Measurements from ENCODE around the gene TNFRSF4. TPM values are rescaled to one million over a fixed set of nuclear protein-coding genes. Genes with fewer than 3 reads are reported as not detected.

The TNFRSF4 gene
- total and polyA plus RNA-seq, 2 of the 13 experiments (the other 11 are each of a cell fraction or from before 2014, with no cell fraction given) = not detected

DNA sequence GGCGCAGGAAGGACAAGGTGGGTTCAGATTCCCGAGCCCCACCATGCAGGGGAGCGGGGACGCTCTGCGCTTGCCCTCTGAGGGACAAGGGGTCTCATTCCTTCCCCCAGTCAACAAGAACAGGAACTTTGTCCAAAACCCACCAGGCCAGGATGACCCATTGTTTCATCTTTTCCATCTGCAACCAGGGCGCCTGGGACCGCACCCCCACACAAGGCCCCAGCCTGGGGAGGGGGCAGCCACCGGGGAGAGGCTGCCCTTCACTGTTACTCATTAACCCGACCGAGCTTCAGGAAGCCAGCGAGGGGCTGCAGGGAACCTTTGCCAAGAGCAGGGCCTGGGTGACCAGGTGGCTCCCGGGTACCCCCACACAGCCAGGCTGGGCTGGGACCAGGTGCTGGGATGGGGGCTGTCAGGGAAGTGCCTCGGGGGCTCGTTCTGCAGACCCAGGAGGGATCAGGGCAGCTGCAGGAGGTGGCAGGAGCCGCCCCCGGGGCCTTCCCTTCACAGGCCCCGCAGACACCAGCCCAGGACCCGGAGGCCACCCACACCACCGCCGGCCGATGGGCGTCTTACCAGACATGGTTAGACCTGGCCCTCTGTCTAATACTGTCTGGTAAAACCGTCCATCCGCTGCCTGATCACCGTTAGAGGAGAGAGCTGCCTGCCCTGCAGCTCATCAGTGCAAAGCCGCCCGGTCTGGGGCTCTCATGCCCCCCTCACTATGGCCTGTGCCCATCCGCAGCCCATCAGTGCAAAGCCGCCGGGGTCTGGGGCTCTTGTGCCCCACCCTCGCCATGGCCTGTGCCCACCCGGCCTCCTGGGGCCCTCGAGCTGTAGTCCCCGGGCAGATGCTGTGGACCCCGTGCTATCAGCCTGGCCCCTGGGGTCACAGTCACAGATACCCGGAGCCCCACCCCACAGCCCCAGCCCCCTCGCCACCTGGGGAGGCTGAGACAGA, 45.2 kb downstream of the TNFRSF4 start (continued):
- TF ChIP-seq ZFP41 (CRISPR knock-in tag; IDR thresholded peaks at IDR 0.05; ENCODE audit: borderline replicate concordance) = no peak
- TF ChIP-seq FOXM1 (CRISPR knock-in tag; IDR thresholded peaks at IDR 0.05) = no peak
- TF ChIP-seq NFATC3 (CRISPR knock-in tag; IDR thresholded peaks at IDR 0.05) = no peak
- TF ChIP-seq, protein P1, sequence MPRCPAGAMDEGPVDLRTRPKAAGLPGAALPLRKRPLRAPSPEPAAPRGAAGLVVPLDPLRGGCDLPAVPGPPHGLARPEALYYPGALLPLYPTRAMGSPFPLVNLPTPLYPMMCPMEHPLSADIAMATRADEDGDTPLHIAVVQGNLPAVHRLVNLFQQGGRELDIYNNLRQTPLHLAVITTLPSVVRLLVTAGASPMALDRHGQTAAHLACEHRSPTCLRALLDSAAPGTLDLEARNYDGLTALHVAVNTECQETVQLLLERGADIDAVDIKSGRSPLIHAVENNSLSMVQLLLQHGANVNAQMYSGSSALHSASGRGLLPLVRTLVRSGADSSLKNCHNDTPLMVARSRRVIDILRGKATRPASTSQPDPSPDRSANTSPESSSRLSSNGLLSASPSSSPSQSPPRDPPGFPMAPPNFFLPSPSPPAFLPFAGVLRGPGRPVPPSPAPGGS (CRISPR knock-in tag; IDR thresholded peaks at IDR 0.05) = no peak
- TF ChIP-seq, protein P2, sequence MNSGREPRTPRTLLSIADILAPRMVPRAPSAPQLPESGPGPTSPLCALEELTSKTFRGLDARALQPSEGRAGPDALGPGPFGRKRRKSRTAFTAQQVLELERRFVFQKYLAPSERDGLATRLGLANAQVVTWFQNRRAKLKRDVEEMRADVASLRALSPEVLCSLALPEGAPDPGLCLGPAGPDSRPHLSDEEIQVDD (CRISPR knock-in tag; IDR thresholded peaks at IDR 0.05; ENCODE audit: borderline replicate concordance) = no peak
- no peak for TF ChIP-seq PHB2 (IDR thresholded peaks at IDR 0.05; ENCODE audit: partially characterized antibody)
- no peak for TF ChIP-seq NR2F6 (IDR thresholded peaks at IDR 0.05)
- TF ChIP-seq NR2F6 (CRISPR knock-in tag; IDR thresholded peaks at IDR 0.05) = peak; percentile 6; the same call in 1 of the 2 replicates
- TF ChIP-seq KDM6A (CRISPR knock-in tag; IDR thresholded peaks at IDR 0.05; ENCODE audit: low read depth) = no peak
- no peak for TF ChIP-seq RNF2 (conservative IDR thresholded peaks at IDR 0.05; ENCODE audit: low read depth)
- TF ChIP-seq, protein P3, sequence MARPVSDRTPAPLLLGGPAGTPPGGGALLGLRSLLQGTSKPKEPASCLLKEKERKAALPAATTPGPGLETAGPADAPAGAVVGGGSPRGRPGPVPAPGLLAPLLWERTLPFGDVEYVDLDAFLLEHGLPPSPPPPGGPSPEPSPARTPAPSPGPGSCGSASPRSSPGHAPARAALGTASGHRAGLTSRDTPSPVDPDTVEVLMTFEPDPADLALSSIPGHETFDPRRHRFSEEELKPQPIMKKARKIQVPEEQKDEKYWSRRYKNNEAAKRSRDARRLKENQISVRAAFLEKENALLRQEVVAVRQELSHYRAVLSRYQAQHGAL (CRISPR knock-in tag; IDR thresholded peaks at IDR 0.05; ENCODE audit: not compliant biosample characterization) = no peak
- TF ChIP-seq, protein P4, sequence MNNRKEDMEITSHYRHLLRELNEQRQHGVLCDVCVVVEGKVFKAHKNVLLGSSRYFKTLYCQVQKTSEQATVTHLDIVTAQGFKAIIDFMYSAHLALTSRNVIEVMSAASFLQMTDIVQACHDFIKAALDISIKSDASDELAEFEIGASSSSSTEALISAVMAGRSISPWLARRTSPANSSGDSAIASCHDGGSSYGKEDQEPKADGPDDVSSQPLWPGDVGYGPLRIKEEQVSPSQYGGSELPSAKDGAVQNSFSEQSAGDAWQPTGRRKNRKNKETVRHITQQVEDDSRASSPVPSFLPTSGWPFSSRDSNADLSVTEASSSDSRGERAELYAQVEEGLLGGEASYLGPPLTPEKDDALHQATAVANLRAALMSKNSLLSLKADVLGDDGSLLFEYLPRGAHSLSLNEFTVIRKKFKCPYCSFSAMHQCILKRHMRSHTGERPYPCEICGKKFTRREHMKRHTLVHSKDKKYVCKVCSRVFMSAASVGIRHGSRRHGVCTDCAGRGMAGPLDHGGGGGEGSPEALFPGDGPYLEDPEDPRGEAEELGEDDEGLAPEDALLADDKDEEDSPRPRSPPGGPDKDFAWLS (CRISPR knock-in tag; IDR thresholded peaks at IDR 0.05; ENCODE audit: borderline replicate concordance) = 0 out of 2 replicates have a peak, but pooled peaks have one; percentile 50
- TF ChIP-seq ZNF878 (CRISPR knock-in tag; IDR thresholded peaks at IDR 0.05) = no peak
- peak; percentile 13 for TF ChIP-seq HNRNPLL (IDR thresholded peaks at IDR 0.05; ENCODE audit: low read depth, low read length, poor library complexity, severe bottlenecking)
- peak; percentile 43; the same call in 1 of the 2 replicates for TF ChIP-seq ELF1 (CRISPR knock-in tag; IDR thresholded peaks at IDR 0.05)
- no peak for TF ChIP-seq BORCS8-MEF2B (CRISPR knock-in tag; IDR thresholded peaks at IDR 0.05)
- no peak for TF ChIP-seq ZNF44 (CRISPR knock-in tag; IDR thresholded peaks at IDR 0.05)
- TF ChIP-seq SCMH1 (CRISPR knock-in tag; IDR thresholded peaks at IDR 0.05; ENCODE audit: borderline replicate concordance) = no peak
- TF ChIP-seq ZNF891 (CRISPR knock-in tag; IDR thresholded peaks at IDR 0.05) = no peak
- no peak for TF ChIP-seq PRMT3 (CRISPR knock-in tag; IDR thresholded peaks at IDR 0.05; ENCODE audit: borderline replicate concordance, low read depth)
- TF ChIP-seq CHD2 (IDR thresholded peaks at IDR 0.05; ENCODE audit: low read depth, low read length) = no peak
- TF ChIP-seq, protein P5, sequence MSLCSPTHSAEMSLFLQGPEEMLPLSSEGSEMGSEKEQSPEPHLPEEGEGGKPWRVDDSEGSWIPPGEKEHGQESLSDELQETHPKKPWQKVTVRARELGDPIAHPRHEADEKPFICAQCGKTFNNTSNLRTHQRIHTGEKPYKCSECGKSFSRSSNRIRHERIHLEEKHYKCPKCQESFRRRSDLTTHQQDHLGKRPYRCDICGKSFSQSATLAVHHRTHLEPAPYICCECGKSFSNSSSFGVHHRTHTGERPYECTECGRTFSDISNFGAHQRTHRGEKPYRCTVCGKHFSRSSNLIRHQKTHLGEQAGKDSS (CRISPR knock-in tag; IDR thresholded peaks at IDR 0.05; ENCODE audit: borderline replicate concordance, low read depth) = no peak
- TF ChIP-seq, protein P6, sequence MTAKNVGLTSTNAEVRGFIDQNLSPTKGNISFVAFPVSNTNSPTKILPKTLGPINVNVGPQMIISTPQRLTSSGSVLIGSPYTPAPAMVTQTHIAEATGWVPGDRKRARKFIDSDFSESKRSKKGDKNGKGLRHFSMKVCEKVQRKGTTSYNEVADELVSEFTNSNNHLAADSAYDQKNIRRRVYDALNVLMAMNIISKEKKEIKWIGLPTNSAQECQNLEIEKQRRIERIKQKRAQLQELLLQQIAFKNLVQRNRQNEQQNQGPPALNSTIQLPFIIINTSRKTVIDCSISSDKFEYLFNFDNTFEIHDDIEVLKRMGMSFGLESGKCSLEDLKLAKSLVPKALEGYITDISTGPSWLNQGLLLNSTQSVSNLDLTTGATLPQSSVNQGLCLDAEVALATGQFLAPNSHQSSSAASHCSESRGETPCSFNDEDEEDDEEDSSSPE (CRISPR knock-in tag; IDR thresholded peaks at IDR 0.05) = no peak
- TF ChIP-seq, protein P7, sequence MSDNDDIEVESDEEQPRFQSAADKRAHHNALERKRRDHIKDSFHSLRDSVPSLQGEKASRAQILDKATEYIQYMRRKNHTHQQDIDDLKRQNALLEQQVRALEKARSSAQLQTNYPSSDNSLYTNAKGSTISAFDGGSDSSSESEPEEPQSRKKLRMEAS (IDR thresholded peaks at IDR 0.05) = no peak
